Germinal center (tissue), 1 donor: ENCODE measurements around the gene PTCD2.
"Not testable (repeated sequence)": the region's sequence is repeated elsewhere in the genome, so short reads cannot be mapped to it uniquely, and the experiment has no call there.

Experiments used
- DNase-seq: peaks from one replicate; pipeline ENCODE4 v3.0.0; 2012; ENCODE audit warnings: mixed read lengths, low spot score

Gene PTCD2

DNA sequence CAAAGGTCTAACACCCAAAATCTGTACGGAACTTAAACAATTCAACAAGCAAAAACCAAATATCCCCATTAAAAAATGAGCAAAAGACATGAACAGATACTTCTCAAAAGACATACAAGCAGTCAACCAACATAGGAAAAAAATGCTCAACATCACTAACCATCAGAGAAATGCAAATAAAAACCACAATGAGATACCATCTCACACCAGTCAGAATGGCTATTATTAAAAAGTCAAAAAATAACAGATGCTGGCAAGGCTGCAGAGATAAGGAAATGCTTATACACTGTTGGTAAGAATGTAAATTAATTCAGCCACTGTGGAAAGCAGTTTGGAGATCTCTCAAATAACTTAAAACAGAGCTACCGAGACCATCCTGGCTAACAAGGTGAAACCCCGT is 22.0 kb upstream of the PTCD2 start:
- not testable (repeated sequence) for DNase-seq

- no peak for DNase-seq
Observed at GRCh38 chr5:72298711-72299110, 21.5 kb upstream of the PTCD2 start.

- no peak for DNase-seq
Observed at GRCh38 chr5:72300590-72301339, 19.4 kb upstream of the PTCD2 start.

GRCh38 chr5:72301557-72301956 is 18.6 kb upstream of the PTCD2 start:
- peak; percentile 40 for DNase-seq

- no peak for DNase-seq
Observed at GRCh38 chr5:72302171-72302570, 18.0 kb upstream of the PTCD2 start.

- no peak for DNase-seq
Observed at GRCh38 chr5:72305194-72306142, 14.7 kb upstream of the PTCD2 start.

DNA sequence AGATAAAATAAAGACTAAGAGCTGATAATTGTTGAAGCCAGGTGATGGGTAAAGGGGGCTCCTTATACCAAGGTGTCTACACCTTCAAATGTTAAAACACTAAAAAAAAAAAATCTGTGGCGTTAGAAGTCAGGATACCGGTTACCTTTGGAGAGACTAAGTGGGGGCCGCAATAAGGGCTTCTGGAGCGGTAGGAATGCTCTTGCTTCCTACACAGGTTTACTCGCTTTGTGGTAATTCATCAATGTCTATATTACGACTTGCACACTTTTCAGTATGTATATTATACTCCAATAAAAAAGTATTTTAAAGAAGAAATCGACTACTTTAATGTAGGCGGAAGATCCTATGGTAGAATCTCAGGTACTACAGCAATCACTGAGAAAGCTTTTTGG is 12.6 kb upstream of the PTCD2 start:
- DNase-seq, result no peak

GRCh38 chr5:72307968-72308852 is 12.0 kb upstream of the PTCD2 start:
- peak; percentile 98 for DNase-seq

DNA sequence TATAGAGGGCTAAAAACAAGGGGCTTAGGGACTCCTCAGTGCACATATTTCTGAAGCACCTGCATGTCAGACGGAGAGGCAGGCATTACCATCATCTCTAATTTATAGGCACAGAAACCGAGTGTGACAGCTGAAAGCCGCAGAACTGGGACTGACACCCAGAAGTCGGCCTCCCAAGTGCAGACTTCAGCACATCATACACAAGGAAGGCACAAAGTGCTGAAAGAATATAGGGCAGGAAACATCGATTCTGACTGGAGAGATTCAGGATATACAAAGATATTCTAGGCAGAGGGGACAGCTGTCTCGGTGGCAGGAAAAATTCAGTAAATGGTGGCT is 11.4 kb upstream of the PTCD2 start:
- DNase-seq, result no peak

GRCh38 chr5:72313141-72313540 is 7.0 kb upstream of the PTCD2 start:
- DNase-seq, result no peak

- no peak for DNase-seq
Observed at GRCh38 chr5:72314571-72315172, 5.5 kb upstream of the PTCD2 start.

DNA sequence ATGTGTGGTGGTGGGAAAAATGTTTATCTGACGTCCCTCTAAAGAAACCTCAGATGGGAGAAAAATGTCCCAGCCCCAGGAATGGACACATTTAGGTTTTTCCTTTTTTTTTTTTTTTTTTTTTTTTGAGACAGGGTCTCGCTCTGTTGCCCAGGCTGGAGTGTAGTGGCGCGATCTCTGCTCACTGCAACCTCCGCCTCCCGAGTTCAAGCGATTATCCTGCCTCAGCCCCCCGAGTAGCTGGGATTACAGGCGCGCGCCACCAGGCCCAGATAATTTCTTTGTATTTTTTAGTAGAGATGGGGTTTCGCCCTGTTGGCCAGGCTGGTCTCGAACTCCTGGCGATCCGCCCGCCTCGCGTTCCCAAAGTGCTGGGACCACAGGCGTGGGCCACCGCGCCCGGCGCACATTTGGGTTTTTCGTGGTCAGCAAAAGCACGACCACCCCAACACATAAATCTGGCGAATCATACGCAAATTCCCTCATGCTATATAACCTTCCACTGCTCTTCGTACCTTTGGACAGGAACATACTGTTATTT is 668 bp upstream of the PTCD2 start:
- DNase-seq, result not testable (repeated sequence)

GRCh38 chr5:72324189-72324825 is 4.1 kb downstream of the PTCD2 start:
- no peak for DNase-seq

DNA sequence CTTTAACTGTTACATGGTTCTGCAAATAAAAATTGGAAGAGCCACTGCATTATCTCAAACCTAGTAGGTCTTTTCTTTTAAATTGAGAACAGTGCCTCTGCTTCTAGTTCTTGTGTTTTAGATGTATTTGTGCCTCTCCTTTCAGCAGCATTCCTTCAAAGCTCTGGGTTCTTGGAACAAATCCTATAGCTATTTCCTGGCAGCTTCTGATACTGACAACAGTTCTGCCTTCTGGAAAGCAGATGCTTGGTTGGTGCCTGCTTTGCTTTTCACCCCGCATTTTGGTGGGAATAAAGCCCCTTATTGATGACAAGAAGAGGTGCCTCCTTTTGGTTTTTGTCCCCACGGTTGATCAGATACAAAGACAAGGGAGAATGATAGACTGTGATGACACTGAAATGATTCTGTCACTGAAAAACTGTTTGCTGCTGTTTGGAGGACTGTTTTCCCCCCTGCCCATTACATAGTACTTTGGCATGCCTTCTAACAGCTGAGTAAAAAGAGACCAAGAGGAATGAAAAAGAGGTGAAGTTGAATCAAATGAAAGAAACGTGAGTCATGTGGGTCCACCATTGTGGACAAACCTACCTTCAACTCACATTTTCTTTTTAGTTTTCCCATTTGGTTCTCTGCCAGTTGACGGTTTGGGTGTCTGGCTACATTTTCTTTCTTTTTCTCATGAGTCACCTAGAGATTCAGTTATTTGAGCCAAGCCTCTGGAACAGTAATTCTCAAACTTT is 5.6 kb downstream of the PTCD2 start:
- DNase-seq, result no peak

- DNase-seq, result no peak
Observed at GRCh38 chr5:72326306-72326649, 6.1 kb downstream of the PTCD2 start.

DNA sequence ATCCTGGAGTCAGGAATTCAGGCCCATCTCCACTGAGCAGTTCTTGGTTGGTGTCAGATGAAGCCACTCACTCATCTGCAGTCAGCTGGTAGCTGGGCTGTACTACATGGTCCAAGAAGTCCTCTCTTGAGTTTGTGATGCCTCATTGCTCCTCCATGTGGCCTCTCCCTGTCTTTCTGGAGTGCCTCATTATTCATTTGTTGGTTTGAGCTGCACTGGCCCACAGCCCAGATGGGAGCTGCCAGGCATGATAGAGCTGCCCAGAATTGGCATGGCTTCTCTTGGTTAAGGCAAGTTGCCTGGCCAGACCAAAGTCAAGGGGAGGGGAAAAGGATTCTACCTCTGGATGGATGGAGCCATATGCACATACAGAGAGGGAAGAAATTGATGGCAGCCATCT is 8.0 kb downstream of the PTCD2 start:
- DNase-seq, result no peak

GRCh38 chr5:72330712-72331111 is 10.5 kb downstream of the PTCD2 start:
- DNase-seq, result no peak

- no peak for DNase-seq
Observed at GRCh38 chr5:72337159-72337558, 17.0 kb downstream of the PTCD2 start.

- DNase-seq, result no peak
Observed at GRCh38 chr5:72338689-72339209, 18.6 kb downstream of the PTCD2 start.

DNA sequence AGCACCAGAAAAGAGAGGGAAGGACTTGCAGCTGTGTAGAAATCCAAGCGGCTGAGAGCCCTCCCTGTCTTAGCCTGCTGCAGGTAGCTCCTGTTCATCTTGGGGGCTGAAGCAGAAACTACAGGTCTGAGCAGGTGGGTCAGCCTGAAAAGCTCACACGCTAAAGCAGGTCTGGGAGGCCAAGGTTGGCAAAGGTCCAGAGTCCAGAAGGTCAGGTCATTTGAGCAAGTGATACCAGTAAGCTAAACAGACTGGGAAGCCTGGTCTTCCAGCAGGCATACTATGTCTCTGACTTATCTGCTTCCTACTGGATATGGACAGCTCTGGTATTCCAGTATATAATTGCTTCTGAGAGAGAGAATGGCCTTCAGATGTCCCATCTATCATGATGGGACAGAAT is 26.2 kb downstream of the PTCD2 start:
- DNase-seq, result no peak
